IMR-90 (cell line): ENCODE data around the gene MSANTD1. TPM values are rescaled to one million over a fixed set of nuclear protein-coding genes. Genes with fewer than 3 reads are reported as not detected.

ENCODE experiments used
- ATAC-seq: fragments of 200-7000 bp; cut with Tn5 transposase; 2 replicates; pipeline ENCODE4 v1.9.1; 2020; ENCODE audit warnings: low read depth, mild to moderate bottlenecking, moderate library complexity
- BruUV-seq: library from RNA; stranded (reverse); fragments of 400-500 nt; replicated peaks from 2 replicates; lab custom pipeline; 2021; lab: Mats Ljungman, UMichigan
- CTCF ChIA-PET: fragments of 300-600 bp; formaldehyde crosslinking; extraction: SDS; loops from one replicate; lab custom pipeline; 2021; ENCODE audit warnings: antibody characterized with exemption; lab: Yijun Ruan, JAX
- POLR2A ChIA-PET: fragments of 300-600 bp; sonication (Branson Sonifier 250); formaldehyde crosslinking; loops from one replicate; lab custom pipeline; 2022; ENCODE audit warnings: antibody characterized with exemption; ENCODE audit not compliant: unreplicated experiment; lab: Charles Lee
- DNase-seq: peaks from one replicate; pipeline ENCODE4 v3.0.0; 2013
- H2AFZ ChIP-seq: replicated peaks from 2 replicates; pipeline ENCODE3; 2013; ENCODE audit warnings: low read length, mild to moderate bottlenecking; ENCODE audit not compliant: poor library complexity
- H2AK5ac ChIP-seq: 2 replicates; pipeline ENCODE4 v1.6.1; 2013; ENCODE audit warnings: low read depth, low read length, inconsistent platforms
- H2AK9ac ChIP-seq: replicated peaks from 2 replicates; pipeline ENCODE3; 2013; ENCODE audit warnings: mild to moderate bottlenecking, low read depth, low read length, moderate library complexity; ENCODE audit not compliant: poor library complexity
- H2BK120ac ChIP-seq: 2 replicates; pipeline ENCODE4 v1.6.1; 2013; ENCODE audit warnings: low read depth, low read length, inconsistent platforms
- H2BK15ac ChIP-seq: 3 replicates; pipeline ENCODE4 v1.6.1; 2013; ENCODE audit warnings: low read depth, low read length, inconsistent platforms
- H2BK20ac ChIP-seq: 2 replicates; pipeline ENCODE4 v1.6.1; 2013; ENCODE audit warnings: low read depth, mild to moderate bottlenecking, inconsistent platforms, low read length, moderate library complexity
- H2BK5ac ChIP-seq: 2 replicates; pipeline ENCODE4 v1.6.1; 2013; ENCODE audit warnings: mild to moderate bottlenecking, low read depth, low read length, inconsistent platforms; ENCODE audit not compliant: poor library complexity, severe bottlenecking
- H3K14ac ChIP-seq: replicated peaks from 2 replicates; pipeline ENCODE4 v1.6.1; 2013; ENCODE audit warnings: low read depth, low read length, inconsistent platforms
- H3K18ac ChIP-seq: 2 replicates; pipeline ENCODE4 v1.6.1; 2013; ENCODE audit warnings: low read depth, low read length, control low read depth
- H3K23ac ChIP-seq: 2 replicates; pipeline ENCODE4 v1.6.1; 2013; ENCODE audit warnings: low read depth, low read length, inconsistent platforms
- H3K27ac ChIP-seq: 2 replicates; pipeline ENCODE4 v1.5.1; 2013; ENCODE audit warnings: mild to moderate bottlenecking, control low read depth, low read length; ENCODE audit not compliant: insufficient read depth
- H3K27me3 ChIP-seq: 2 replicates; pipeline ENCODE4 v1.6.1; 2013; ENCODE audit warnings: low read length; ENCODE audit not compliant: control insufficient read depth, insufficient read depth
- H3K36me3 ChIP-seq: 2 replicates; pipeline ENCODE4 v1.6.1; 2013; ENCODE audit warnings: low read length, mixed read lengths; ENCODE audit not compliant: control insufficient read depth, insufficient read depth
- H3K4ac ChIP-seq: 2 replicates; pipeline ENCODE4 v1.6.1; 2013; ENCODE audit warnings: low read depth, low read length, inconsistent platforms
- H3K4me1 ChIP-seq: 2 replicates; pipeline ENCODE4 v1.6.1; 2013; ENCODE audit warnings: low read length, mixed read lengths; ENCODE audit not compliant: control insufficient read depth, insufficient read depth
- H3K4me2 ChIP-seq: 2 replicates; pipeline ENCODE4 v1.6.1; 2013; ENCODE audit warnings: low read depth, mild to moderate bottlenecking, control low read depth, low read length, moderate library complexity
- H3K4me3 ChIP-seq: 2 replicates; pipeline ENCODE4 v1.5.1; 2013; ENCODE audit warnings: low read depth, mild to moderate bottlenecking, control low read depth, low read length, moderate library complexity; ENCODE audit not compliant: insufficient read depth
- H3K56ac ChIP-seq: 2 replicates; pipeline ENCODE4 v1.6.1; 2013; ENCODE audit warnings: low read length, inconsistent platforms; ENCODE audit not compliant: insufficient read depth; ENCODE audit errors: extremely low read depth
- H3K79me1 ChIP-seq, 2 experiments: 2 replicates each; pipeline ENCODE4 v1.6.1; 2013; ENCODE audit warnings: low read length in 2 of 2, inconsistent platforms in 1 of 2, low read depth in 1 of 2
- H3K9ac ChIP-seq: 2 replicates; pipeline ENCODE4 v1.6.1; 2013; ENCODE audit warnings: low read depth, low read length, control low read depth
- H3K9me1 ChIP-seq: 2 replicates; pipeline ENCODE4 v1.6.1; 2013; ENCODE audit warnings: low read length, inconsistent platforms; ENCODE audit not compliant: insufficient read depth
- H3K9me3 ChIP-seq: 2 replicates; pipeline ENCODE4 v1.6.1; 2013; ENCODE audit warnings: low read length; ENCODE audit not compliant: control insufficient read depth, insufficient read depth
- H4K20me1 ChIP-seq: 2 replicates; pipeline ENCODE4 v1.6.1; 2013; ENCODE audit warnings: low read length, inconsistent platforms; ENCODE audit not compliant: insufficient read depth
- H4K5ac ChIP-seq: 2 replicates; pipeline ENCODE4 v1.6.1; 2013; ENCODE audit warnings: mild to moderate bottlenecking, low read depth, low read length, control low read depth
- H4K8ac ChIP-seq, 2 experiments: 2 replicates each; pipeline ENCODE4 v1.6.1; 2013; ENCODE audit warnings: low read depth in 2 of 2, low read length in 2 of 2, control low read depth in 1 of 2, inconsistent platforms in 1 of 2
- H4K91ac ChIP-seq: 2 replicates; pipeline ENCODE4 v1.6.1; 2013; ENCODE audit warnings: low read depth, low read length, inconsistent platforms; ENCODE audit not compliant: insufficient read depth
- RAD21 ChIP-seq: IDR thresholded peaks from 2 replicates; pipeline ENCODE4 v1.6.1; 2012; ENCODE audit warnings: low read length, improper control_type of control experiment
- RFX5 ChIP-seq: IDR thresholded peaks from 2 replicates; pipeline ENCODE4 v1.8.0; 2012; ENCODE audit warnings: low read depth, mild to moderate bottlenecking, low read length, moderate library complexity
- SMC3 ChIP-seq: fragments of 150-350 bp; IDR thresholded peaks from 2 replicates; pipeline ENCODE4 v1.6.1; 2016; ENCODE audit warnings: low read depth, mild to moderate bottlenecking, antibody characterized with exemption, low read length, moderate library complexity
- USF2 ChIP-seq: fragments of 150-350 bp; IDR thresholded peaks from 2 replicates; pipeline ENCODE4 v1.6.1; 2017; ENCODE audit warnings: mild to moderate bottlenecking, antibody characterized with exemption, low read length, low read depth
- WGBS, 2 experiments: methylation state at CpG; one replicate each; pipeline versions ENCODE4 v1.1.5 to v1.1.7; 2013; ENCODE audit warnings: missing lambda C conversion rate in 2 of 2; ENCODE audit not compliant: insufficient read length in 1 of 2; ENCODE audit errors: extremely low coverage in 2 of 2; 5-methylcytosine and 5-hydroxymethylcytosine counted together
- dilution Hi-C: fragments of 300-500 bp; cut with HindIII; formaldehyde crosslinking; loops from one replicate; pipeline ENCODE4 v1.14.3; 2018; ENCODE audit warnings: low sequenced_read_pairs; ENCODE audit not compliant: unreplicated experiment
- in situ Hi-C: fragments of 300-500 bp; cut with MboI; formaldehyde crosslinking; loops from 3 replicates; pipeline ENCODE4 v1.14.3; 2019; ENCODE audit warnings: low sequenced_read_pairs, inconsistent platforms, mixed read lengths
- intact Hi-C: fragments of 100-400 bp; cut with micrococcal nuclease; formaldehyde crosslinking; loops from 2 replicates; pipeline ENCODE4 v1.10.0; 2022
- polyA plus RNA-seq, 3 experiments: library from polyadenylated mRNA; depleted of rRNA; stranded (reverse); fragments of >200 nt; gene quantifications; 2 replicates each; pipeline ENCODE4 v1.2.3, GENCODE V29; 2012; ENCODE audit warnings: low replicate concordance in 1 of 3
- total RNA-seq: library from RNA; depleted of rRNA; stranded (reverse); fragments of >200 nt; gene quantifications from 2 replicates; pipeline ENCODE4 v1.2.3, GENCODE V29; 2012

Gene MSANTD1
- total and polyA plus RNA-seq, 2 of the 4 experiments (the other 2 are of a cell fraction) = under 0.01 to 0.07 TPM

- TF ChIP-seq RFX5 = no peak
Observed at GRCh38 chr4:3295837-3296624, 47.1 kb downstream of the MSANTD1 start (continued).

DNA sequence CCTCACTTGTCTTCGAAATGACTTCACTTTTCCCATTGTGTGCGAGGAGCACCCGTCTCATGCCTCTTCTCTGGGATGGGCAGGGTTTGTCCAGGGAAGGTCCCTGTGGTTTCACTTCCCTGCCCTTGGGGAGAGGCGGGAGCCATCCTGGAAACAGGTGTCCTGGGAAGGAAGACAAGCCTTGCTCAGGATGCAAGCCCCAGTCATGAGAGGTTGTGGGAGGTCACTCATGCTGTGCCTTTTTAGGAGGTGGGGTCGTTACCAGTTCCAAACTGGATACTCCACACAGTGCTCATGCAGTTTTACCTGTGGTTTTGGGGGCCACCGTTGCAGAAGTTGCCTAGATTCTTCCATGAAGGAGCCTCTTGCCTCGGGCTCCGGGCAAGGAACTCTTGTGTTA is 47.7 kb downstream of the MSANTD1 start:
- Histone ChIP-seq H3K56ac (no peak overlapping the region), H2BK20ac (no peak overlapping the region), H2AFZ (no peak overlapping the region), H3K9me1 (peaks cover 4% of the 10 kb centered on the region; the same call in 1 of the 2 replicates), H3K4me1 (peaks cover 16% of the 10 kb centered on the region), H2BK15ac (no peak overlapping the region), H3K79me1 (peaks cover 35 to 65% of the 10 kb centered on the region in 2 experiments), H3K18ac (no peak overlapping the region), H4K5ac (no peak overlapping the region), H3K9ac (no peak overlapping the region), H3K36me3 (no peaks in the 10 kb centered on the region), H3K4ac (no peak overlapping the region), H3K4me3 (no peak overlapping the region), H3K27ac (no peak overlapping the region), H4K20me1 (peaks cover 35% of the 10 kb centered on the region), H3K9me3 (no peaks in the 10 kb centered on the region), H3K23ac (no peak overlapping the region), H3K14ac (no peak overlapping the region), H2AK5ac (no peak overlapping the region), H2AK9ac (no peak overlapping the region), H4K91ac (no peak overlapping the region), H4K8ac (no peak overlapping the region), H3K4me2 (no peak overlapping the region), H3K27me3 (no peaks in the 10 kb centered on the region), H2BK5ac (no peak overlapping the region), H2BK120ac (no peak overlapping the region)
- CTCF ChIA-PET = no interaction called here
- dilution Hi-C loops (no loop called here), in situ Hi-C loops (no loop called here), intact Hi-C loops (no loop called here)
- TF ChIP-seq RAD21 (no peak), USF2 (no peak), SMC3 (no peak)
- POLR2A ChIA-PET = no interaction called here
- DNase-seq (no peak), ATAC-seq (no peak)
- no TSS peak for BruUV-seq
- 100% methylated on average over 1 of the region's 8 CpGs; no CpG with 5 or more reads in 1 of the 2 experiments for WGBS, 2 experiments
